ENCODE data around the gene SUPT6H.
"Not testable (repeated sequence)": the region's sequence is repeated elsewhere in the genome, so short reads cannot be mapped to it uniquely, and the experiment has no call there.

SUPT6H gene

GRCh38 chr17:28722417-28723158 is 60.6 kb downstream of the SUPT6H start:
- DNase-seq, result no peak

- DNase-seq, result no peak
Observed at GRCh38 chr17:28723159-28723835, 61.3 kb downstream of the SUPT6H start.

- not testable (repeated sequence) for DNase-seq
Observed at GRCh38 chr17:28723836-28724499, 62.0 kb downstream of the SUPT6H start.

GRCh38 chr17:28724500-28725165 is 62.6 kb downstream of the SUPT6H start:
- no peak for DNase-seq

- DNase-seq, result no peak
Observed at GRCh38 chr17:28725166-28725659, 63.2 kb downstream of the SUPT6H start.

GRCh38 chr17:28725660-28726225 is 63.7 kb downstream of the SUPT6H start:
- DNase-seq, result peak; percentile 59

- peak; percentile 19 for DNase-seq
Observed at GRCh38 chr17:28726226-28726626, 64.2 kb downstream of the SUPT6H start, which contains the start of gene TLCD1. TSS of gene TLCD1 (minus strand) at chr17:28726233. CDS start at chr17:28726097, 136 bp downstream.

GRCh38 chr17:28726627-28727491 is 64.9 kb downstream of the SUPT6H start:
- peak; percentile 97 for DNase-seq

- peak; percentile 87 for DNase-seq
Observed at GRCh38 chr17:28728364-28729200, 66.6 kb downstream of the SUPT6H start, which contains the start of gene NEK8. TSS of gene NEK8 (plus strand) at chr17:28728788. CDS start at chr17:28728814, 26 bp downstream.

- no peak for DNase-seq
Observed at GRCh38 chr17:28729950-28730330, 67.9 kb downstream of the SUPT6H start.

- DNase-seq, result no peak
Observed at GRCh38 chr17:28733346-28733745, 71.3 kb downstream of the SUPT6H start.

GRCh38 chr17:28734712-28735241 is 72.8 kb downstream of the SUPT6H start:
- no peak for DNase-seq

- no peak for DNase-seq
Observed at GRCh38 chr17:28735242-28735722, 73.3 kb downstream of the SUPT6H start.

- not testable (repeated sequence) for DNase-seq
Observed at GRCh38 chr17:28735913-28736769, 74.1 kb downstream of the SUPT6H start.

GRCh38 chr17:28737316-28737715 is 75.3 kb downstream of the SUPT6H start:
- DNase-seq, result no peak

GRCh38 chr17:28737770-28738679 is 76.0 kb downstream of the SUPT6H start:
- DNase-seq, result no peak

- no peak for DNase-seq
Observed at GRCh38 chr17:28738680-28739384, 76.8 kb downstream of the SUPT6H start.
